ENCODE data around the gene DTX2. TPM values are rescaled to one million over a fixed set of nuclear protein-coding genes. Genes with fewer than 3 reads are reported as not detected.
"Not testable (repeated sequence)": the region's sequence is repeated elsewhere in the genome, so short reads cannot be mapped to it uniquely, and the experiment has no call there.

DTX2 gene
- total RNA-seq, 4 donors from 2014 or later: 18.1 to 35.2 (median 25.3) TPM

GRCh38 chr7:76549025-76549854 lies 87.7 kb downstream of the DTX2 start:
- Histone ChIP-seq H3K4me3 (peak overlapping the region; percentile 70 to 93 (median 80)), H3K27ac (replicated peaks in 1 of 4) (peak overlapping the region; percentile 87 to 98 (median 94)), H3K4me1 (peaks cover 0 to 13% (median 10%) of the 10 kb centered on the region in 4 donors)
- DNase-seq (ENCODE audit: extremely low spot score): peak; percentile 95
- TF ChIP-seq POLR2A (IDR thresholded peaks at IDR 0.05; ENCODE audit: low read depth) (peak; percentile 9), CTCF (IDR thresholded peaks at IDR 0.05) (peak in 1 of 3 experiments; percentile 24), POLR2AphosphoS5 (IDR thresholded peaks at IDR 0.05) (peak; percentile 88 to 93)
- H3K9me3 ChIP-seq; intact Hi-C loops (cut with DNase I); H3K36me3 ChIP-seq; H3K27me3 ChIP-seq: not testable (repeated sequence)
- 0% methylated on average over 24 of the region's 71 CpGs for WGBS

- peaks cover 0 to 13% (median 10%) of the 10 kb centered on the region in 4 donors for H3K4me1 ChIP-seq
- H3K27me3 ChIP-seq; DNase-seq (ENCODE audit: extremely low spot score); H3K36me3 ChIP-seq; H3K9me3 ChIP-seq; intact Hi-C loops (cut with DNase I): not testable (repeated sequence)
- H3K27ac ChIP-seq (replicated peaks in 1 of 4): peak overlapping the region; percentile 87 to 98 (median 94)
- peak overlapping the region; percentile 70 to 93 (median 80) for H3K4me3 ChIP-seq
- WGBS: 2% methylated on average over 19 of the region's 19 CpGs
These were observed 88.3 kb downstream of the DTX2 start for GRCh38 chr7:76549855-76550248.

GRCh38 chr7:76551992-76552391 lies 90.5 kb downstream of the DTX2 start:
- H3K9me3 ChIP-seq; H3K36me3 ChIP-seq; intact Hi-C loops (cut with DNase I); H3K4me3 ChIP-seq; H3K27me3 ChIP-seq; H3K27ac ChIP-seq (replicated peaks in 1 of 4); DNase-seq (ENCODE audit: extremely low spot score): not testable (repeated sequence)
- WGBS: 88% methylated on average over 6 of the region's 6 CpGs
- H3K4me1 ChIP-seq: peaks cover 0 to 13% (median 10%) of the 10 kb centered on the region in 4 donors

Small RNAs within 50 kb of the gene (small RNA-seq; reads per million reads assigned to genes)
- 0 reads per million in 3 donors for gene RF00019

Other genes starting within 250 kb of the DTX2 start
- gene HSPB1, start 159.0 kb upstream of the DTX2 start, total RNA-seq: 1,000 to 10,000 TPM in 3 of 4 donors, 100 to 1,000 TPM in 1; 927 to 2,513 (median 1,694) TPM
- 10 to 100 TPM; 55.7 to 91.6 (median 73.7) TPM for gene YWHAG, start 102.7 kb upstream of the DTX2 start, total RNA-seq
- gene SSC4D, start 52.0 kb upstream of the DTX2 start, total RNA-seq: under 1 TPM in 3 of 4 donors, not detected in 1; 0.39 to 0.66 (median 0.46) TPM
- gene ZP3, start 36.8 kb upstream of the DTX2 start, total RNA-seq: 1 to 10 TPM in 1 of 4 donors, under 1 TPM in 1, not detected in 2; 0.46 to 1.0 TPM
- under 1 TPM in 2 of 4 donors, not detected in 2; 0.75 to 0.84 TPM for gene UPK3B, start 48.8 kb downstream of the DTX2 start, total RNA-seq
- under 1 TPM in 1 of 4 donors, not detected in 3; 0.19 TPM for gene SPDYE16, start 81.6 kb downstream of the DTX2 start, total RNA-seq
- 10 to 100 TPM in 2 of 4 donors, 1 to 10 TPM in 2; 4.9 to 16.4 (median 9.3) TPM for gene POMZP3, start 165.6 kb downstream of the DTX2 start, total RNA-seq

Measured in esophagus muscularis mucosa (tissue), 4 donors.